Esophagus mucosa (tissue), 1 donor: ENCODE data around the gene CCDC85A. TPM values are rescaled to one million over a fixed set of nuclear protein-coding genes. Genes with fewer than 3 reads are reported as not detected.

ENCODE experiments used
- ATAC-seq: fragments of 200-7000 bp; cut with Tn5 transposase; one replicate; pipeline ENCODE4 v1.9.1; 2020
- total RNA-seq: library from RNA; stranded (reverse); gene quantifications from one replicate; pipeline ENCODE4 v1.2.4, GENCODE V29; 2023
- donor health status: DM: yes; HTN: yes; CAD: no.

The CCDC85A gene
- total RNA-seq, 1 donor from 2014 or later: 0.24 TPM

DNA sequence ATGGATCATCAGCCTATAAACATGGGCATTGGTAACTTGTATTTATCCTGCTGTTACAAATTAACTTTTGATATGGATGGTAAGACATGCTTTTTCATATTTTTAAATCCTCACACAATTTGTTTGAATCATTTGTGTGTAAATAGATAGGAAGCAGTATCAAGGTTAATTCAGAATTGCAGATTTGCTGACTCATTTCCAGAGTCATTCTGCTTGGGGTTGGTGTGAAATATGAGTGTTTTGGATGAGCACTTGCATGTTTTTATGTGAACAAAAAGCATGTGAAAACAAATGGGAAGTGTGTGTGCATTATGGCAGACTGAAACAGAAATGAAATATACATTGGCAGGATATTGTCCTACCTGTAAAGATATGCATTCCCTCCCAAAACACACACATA is 11.8 kb downstream of the CCDC85A start:
- no peak for ATAC-seq

DNA sequence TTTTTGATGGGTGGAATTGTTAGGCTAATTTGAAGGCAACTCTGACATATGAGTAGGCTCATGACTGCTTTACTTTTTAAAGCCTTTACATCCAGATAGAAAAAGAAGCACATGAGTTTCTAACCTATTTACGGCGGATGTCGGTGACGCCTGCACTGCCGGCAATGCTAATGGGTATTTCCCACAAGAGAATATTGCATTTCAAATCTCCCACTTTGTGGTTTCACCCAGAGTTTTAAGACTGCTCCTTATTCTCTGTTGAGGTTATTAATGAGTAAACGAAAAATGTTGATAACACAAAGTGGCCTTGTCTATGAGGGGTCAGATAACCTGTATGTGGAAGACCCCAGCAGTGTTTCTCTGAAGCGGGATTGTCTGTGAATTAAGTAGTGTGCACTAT is 14.0 kb downstream of the CCDC85A start:
- ATAC-seq: no peak

DNA sequence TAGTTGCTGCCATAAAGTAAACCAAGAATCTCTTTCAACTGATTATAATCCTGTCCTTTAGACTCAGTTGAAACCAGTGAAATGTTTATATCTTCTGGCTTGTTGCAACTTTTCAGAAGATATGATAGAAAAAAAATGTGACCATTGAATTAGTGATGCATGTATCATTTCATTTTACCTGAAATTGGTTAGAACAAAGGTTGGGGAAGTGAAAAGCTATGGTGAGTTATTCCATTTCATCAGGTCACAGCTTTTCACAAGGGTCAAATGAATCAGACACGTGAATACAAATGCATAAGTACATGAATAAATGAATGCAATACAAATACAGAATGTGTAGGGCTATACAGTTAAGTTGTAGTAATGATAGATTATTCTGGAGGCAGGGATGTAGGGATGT is 15.1 kb downstream of the CCDC85A start:
- no peak for ATAC-seq

DNA sequence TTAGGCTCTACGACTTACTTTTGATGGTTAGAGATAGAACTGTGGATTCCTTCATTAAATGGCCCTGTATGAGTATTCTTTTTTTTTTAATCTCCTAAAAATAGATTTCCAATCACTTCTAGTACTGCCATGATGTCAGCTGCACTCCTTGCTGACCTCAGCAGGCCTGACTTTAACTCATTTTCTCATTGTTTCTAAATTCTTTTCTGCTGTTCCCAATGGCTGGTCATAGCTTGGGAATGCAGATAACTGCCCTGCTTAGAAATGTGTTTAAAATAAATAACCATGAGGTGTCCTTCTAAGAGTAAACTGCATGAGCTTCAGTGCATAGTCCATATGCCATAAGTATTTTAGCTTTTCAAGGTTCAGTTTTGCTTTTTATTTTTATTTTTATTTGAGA is 15.7 kb downstream of the CCDC85A start:
- ATAC-seq: no peak

DNA sequence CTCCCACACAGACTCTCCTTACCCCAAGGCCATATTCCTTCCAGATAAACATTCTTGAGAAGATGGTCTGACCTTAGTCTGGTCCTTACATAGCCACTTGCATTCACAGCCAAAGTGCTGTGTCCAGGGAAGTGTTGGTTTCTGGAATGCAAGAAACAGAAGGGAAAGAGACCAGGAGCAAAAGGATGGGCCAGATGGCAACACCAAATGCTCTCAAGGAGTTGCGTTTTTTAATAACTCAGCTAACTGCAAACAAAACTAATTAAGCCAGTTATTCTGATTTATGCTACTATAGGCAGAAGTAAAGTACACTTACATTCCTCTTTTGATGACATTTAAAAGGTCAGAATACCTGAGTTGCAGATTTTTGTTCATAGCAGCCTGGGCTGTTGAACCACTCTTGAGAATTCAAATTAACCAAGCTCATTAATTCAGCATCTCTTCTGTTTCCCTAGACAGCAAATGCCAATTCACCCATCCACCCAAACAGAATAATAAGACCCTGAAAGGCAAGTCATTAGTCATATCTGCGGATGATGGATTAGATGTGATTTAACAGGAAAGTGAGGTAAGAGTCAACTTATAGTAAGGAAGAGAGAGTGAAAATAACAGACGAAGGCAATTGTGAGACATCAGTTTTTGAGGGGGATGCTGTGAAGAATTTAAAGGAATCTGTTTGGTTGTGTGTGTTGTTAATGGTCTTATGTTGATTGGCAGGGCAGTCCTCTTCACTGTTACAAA is 18.8 kb downstream of the CCDC85A start:
- ATAC-seq: no peak

DNA sequence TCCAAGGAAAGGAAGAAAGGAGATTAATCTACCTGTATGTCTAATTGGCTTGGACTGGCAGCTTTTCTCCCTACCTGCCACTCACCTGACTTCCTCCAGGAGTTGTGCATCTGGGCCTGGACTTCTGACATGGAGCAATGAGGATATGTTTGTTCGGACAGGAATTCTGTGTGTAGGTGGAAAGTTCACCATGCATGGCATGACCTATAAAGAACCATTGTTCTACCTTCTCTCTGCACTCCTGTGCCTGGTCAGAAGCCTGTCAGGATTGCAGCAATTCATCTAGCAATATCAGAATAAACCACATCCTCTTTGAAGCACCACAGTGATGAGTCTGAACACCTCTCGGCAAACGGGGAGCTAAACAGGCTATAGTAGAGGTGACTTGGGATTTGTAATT is 20.8 kb downstream of the CCDC85A start:
- ATAC-seq: no peak

DNA sequence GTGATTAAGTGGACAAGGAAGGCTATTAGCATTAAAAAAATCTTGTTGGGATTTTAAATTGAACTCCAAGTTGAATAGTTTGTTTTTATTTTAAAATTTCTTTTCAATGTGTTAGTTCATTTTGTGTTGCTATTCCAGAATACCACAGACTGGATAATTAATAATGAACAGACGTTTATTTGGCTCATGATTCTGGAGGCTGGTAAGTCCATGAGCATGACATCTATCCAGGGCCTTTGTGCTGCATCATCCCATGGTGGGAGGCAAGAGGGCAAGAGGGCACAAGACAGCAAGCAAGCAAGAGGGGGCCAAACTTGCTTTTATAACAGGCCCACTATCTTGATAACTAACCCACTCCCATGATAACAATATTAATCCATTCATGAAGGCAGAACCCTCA is 22.5 kb downstream of the CCDC85A start:
- no peak for ATAC-seq

DNA sequence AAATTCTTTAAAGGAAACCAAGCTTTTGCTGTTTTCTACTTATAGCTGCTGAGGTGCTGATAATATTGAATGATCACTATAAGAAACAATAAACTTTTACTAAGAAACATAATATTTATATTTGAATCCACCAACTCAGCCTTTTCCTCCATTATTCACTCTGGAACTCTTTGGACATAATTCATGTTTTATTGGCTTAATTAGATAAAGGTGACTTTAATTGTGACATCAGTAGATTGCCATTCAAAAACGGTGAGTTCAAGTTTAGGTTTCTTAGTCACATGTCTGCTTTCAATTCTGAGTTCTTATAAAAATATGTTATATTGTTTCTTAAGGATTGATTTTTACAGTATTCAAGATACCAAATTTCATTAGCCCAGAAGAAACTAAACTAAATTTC is 24.0 kb downstream of the CCDC85A start:
- no peak for ATAC-seq

DNA sequence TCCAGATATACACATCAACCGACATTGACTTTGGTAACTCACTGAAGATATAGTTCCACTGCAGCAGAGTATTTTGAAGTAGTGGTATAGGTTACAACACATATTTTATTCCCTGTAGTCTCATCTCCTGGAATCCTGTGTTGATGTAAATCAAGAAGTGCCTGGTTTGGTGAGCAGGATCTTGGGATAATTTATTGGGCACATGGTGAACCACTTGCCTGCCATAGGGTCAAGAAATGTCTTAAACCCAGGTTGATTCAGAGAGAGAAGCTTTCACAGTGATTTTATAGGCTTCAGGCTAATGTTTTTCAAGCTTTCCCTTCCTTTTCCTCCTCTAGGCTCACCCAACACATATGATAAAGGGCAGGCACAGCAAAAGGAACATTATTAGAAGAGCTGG is 24.6 kb downstream of the CCDC85A start:
- ATAC-seq: no peak

DNA sequence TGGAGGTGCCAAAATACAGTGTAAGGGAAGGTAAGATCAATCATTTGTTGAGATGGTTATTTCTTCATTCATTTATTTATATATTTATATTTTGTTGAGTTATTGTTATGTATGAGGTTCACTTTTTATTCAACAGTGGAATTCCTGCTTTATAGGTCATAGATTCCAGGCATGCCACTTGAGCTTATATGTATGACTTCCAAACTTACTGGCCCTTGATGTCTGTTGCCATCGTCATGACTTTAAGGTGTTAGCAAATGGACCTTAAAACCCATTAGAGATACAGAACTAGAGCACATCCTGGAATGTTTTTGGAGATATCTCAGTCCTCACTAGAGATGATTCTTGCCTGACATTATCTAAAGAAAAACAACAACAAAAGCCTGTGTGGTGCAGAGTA is 25.9 kb downstream of the CCDC85A start:
- no peak for ATAC-seq

DNA sequence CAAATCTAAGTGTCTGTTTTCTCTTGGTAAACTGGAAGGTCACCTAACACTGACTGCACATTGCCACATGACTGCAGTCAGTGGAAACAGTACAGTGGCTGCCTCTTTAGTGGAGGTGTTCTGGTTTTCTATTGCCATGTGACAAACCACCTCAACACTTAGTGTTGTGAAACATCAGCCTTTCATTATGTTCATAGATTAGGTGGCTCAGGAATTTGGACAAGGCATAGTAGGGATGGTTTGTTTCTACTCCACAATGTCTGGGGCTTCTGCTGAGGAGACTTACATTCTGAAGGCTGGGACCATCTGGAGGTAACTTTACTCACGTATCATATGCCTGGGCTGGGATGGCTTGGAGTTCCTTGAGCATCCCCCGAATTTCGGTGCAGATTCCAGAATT is 26.5 kb downstream of the CCDC85A start:
- no peak for ATAC-seq

DNA sequence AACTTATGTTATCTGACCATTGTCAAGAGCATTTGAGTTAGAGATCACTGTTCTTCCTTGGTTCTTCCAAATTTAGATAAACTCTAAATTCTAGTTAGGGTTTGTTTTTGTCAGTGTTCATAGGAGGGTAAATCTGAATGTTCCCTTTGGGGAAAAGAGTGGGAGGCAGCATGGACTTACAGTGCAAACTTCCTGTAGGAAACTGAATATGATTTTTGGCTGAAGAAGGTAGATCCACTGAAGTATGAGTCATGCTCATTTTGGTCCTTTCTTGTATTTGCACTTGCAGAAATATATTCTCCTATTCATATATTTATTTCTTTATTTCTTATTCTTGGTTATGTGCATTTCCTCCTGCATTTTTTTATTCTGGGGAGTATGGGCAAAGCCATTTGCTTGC is 27.3 kb downstream of the CCDC85A start:
- no peak for ATAC-seq

DNA sequence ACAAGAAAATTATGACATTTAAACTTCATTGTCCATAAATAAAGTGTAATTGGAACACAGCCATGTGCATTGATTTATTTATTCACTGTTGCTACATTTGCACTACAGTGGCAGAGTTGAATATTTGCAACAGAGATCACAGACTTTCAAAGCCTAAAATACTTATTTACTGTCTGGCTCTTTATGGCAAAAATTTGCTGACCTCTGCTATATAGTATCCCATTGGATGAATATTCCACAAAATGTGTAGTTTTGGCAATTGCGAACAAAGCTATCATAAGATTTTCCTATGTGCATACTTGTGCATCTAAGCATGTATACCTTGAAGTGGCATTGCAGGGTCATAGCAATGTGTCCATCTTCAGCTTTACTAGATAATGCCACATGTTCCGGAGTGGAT is 32.1 kb downstream of the CCDC85A start:
- no peak for ATAC-seq

DNA sequence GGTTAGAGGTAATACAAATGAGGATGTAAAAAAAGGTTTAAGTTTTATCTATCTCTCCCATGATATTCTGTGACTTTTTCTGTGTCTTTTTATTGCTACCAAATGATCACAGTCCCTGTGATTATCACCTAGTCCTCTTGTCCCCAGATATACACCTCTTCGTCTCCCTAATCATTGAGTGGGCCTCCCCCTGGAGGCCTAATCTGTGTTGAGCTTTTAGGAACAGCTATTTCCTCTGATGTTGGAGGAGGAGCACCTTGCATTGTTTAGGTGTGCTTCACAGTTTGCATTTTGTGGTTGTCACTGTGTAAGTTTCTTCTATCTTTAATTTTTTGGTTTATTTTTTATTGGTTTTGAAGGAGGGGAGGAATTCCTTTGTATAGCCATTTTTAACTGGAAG is 33.3 kb downstream of the CCDC85A start:
- no peak for ATAC-seq

DNA sequence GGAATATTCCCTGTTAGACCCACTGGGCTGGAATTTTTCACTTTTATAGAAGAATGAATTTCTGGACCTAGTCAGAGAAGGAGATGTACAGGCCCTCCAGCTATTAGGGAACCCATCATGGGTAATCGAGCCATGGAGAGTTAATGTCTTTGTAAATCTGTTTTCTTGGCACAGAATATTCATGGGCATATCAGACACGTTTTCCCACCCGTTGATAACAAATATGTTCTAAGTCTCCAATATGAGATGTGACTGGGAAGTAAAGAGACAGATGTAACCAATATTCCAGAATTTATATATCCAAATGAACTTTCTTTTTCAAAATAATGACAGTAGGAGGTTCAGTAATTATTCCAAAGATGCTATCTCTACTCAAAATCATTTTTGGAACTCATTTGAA is 38.7 kb downstream of the CCDC85A start:
- ATAC-seq: no peak

DNA sequence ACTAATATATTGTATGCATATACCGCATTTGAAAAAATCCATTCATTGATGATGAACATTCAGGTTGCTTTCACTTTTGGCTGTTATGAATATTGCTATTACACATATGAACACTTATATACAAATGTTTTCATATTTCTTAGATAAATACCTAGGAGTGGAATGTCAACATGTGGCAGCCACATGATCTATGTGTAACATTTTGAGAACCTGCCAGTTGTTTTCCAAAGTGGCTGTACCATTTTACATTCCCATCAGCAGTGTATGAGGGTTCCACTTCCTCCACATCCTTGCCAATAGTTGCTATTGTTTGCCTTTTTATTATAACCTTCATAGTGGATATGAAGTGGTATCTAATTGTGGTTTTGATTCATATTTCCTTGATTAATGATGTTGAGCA is 40.5 kb downstream of the CCDC85A start:
- no peak for ATAC-seq

DNA sequence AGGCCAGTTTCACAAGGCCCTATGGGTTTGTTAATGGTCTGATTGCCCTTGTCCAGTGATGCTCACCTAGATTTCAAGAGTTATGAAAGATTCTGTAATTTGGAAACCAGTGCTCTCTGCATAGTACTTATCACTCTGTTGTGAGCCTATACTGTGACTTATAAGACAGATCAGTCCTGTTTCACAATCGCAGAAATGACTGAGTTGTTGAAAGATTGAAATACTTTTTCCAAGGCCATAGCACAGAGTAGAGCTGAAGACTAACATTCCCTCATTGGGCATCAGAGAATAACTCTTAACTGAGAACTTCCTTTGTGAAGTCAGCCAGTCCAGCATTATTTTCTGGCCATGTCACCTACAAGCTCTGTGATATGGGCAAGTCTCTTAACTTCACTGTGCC is 44.0 kb downstream of the CCDC85A start:
- ATAC-seq: no peak

DNA sequence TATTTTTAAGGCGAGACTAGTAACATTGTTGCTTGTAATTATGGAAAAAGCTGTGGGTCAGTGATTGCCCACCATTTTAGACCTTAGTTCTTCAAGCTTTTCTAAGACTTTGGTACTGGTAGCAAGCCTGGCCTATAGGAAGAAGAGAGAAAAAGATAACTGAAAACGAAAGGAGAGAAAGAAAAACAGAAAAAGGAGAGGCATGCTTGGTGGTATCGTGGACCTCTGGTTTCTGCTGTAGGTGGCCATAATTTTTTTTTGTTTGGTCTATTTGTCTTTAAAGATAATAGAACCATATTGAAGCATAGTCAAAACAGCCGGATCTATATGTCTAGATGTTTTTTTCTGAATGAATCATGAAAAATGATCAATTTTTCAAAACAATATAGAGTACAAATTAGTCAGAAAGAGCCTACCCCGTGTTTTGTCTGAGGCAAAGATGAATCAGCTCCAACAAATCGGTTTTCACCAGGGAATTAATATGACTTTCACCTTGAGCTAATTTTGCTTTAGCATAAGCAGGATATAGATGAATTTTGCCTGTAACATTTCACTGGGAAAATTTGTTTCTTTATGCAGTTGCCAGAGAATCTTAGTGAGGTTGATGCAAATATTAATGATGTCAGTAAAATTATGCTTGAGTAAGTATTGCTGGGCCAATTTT is 45.7 kb downstream of the CCDC85A start:
- no peak for ATAC-seq

DNA sequence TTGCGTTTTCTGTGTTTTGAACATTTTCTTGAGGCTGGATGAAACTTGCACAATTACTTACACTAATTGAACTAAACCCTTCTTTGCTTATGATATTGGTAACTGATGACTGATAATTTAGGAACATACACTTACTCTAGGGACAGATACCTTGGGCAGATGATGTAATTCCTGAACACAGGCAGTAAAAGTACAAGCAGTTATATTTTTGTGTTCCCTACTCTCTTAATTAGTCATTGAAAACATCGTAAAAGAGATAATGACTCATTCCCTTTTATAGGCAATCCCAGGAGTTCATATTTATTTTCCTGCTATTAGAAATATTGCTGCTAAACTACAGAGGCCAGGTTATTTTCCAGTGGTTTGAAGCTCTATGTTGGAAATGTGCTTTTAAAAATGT is 46.4 kb downstream of the CCDC85A start:
- no peak for ATAC-seq

DNA sequence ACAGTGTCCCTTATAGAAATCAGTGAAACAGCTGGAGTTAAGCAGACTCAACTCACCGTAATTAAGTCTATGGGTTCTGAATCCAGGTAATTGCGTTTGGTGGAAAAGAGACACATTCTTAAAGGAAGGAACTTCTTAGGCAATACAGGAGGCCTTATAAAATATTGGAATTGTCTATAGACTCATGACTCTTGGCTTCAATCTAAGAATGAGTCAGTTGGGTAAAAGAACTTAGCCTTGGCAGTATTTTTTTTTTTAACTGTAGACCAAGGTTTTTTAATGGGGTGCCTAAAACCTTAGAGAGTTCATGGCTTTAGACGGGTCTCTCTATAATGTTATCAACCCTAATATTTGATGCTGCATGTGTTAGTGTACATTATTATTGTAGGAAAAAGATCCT is 47.6 kb downstream of the CCDC85A start:
- no peak for ATAC-seq

DNA sequence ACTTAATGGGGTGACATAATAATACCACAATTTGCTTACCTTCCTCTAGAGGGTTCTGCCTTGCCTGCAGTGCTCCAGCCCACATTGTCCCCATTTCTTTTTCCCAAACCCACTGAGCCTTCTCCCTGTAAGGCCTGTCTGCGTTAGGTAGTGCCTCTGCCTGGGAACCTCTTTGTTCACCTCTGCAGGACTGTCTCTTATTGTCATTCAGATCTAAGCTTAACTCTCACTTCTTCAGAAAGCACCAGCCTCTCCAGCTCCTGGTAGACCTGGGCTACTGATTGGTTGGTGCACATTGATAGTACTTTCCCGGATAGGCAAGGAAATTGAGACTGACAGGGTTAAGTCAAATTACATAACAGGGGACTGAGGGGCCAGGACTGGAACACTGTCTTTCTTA is 49.1 kb downstream of the CCDC85A start:
- no peak for ATAC-seq

DNA sequence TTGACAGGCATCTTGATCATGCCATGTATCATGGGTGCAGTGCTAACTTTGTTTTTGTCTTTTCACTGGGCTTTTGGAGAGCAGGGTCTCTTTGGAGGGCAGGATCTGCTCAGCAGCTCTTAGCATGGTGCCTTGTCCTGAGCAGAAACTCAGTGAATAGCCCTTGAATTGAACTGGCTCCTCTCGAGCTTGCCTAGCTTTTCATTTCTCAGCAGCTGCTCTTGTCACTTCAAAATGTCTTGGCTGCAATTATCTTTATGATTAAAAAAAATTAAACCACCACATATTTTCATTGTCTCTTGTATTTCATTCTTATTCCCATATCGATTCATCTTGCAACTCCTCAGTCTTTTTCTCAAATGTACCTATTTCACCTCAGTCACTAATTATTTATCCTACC is 50.5 kb downstream of the CCDC85A start:
- no peak for ATAC-seq

DNA sequence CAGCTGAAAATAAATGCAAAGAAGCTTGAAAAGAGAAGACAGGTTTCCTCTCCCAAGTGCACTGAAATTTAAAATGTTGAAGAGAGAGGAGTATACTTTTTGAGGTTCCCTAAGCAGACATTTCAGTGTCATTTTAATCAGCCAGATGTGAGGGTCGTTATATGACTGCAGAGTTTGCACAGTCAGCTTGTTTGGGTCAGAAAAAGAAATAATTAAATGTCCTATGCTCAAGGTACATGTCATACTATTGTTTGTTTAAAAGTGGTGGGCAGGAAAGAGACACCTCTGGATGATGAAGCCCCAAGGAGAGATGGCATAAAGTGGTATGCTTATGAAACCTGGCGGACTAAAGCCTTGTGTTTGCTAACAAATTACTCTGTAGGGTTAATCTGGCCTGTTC is 55.2 kb downstream of the CCDC85A start:
- no peak for ATAC-seq

DNA sequence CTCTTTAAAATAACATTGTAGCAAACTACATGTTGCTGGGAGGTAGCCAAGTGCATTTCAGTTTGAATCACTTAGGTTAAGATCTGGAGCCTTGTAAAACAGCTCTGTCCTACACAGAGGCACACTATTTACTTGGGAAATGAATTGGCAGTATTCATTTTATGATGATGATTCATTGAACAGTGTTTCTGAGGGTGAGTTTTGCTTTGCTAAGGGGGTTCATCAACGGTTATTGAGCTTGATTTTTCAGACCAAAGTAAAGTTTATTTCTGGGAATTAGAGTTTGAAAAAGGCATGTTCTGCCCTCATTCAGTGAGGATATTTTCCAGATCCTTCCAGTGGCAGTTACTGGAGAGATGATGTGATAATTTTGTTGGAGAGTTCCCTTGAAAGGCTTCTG is 55.6 kb downstream of the CCDC85A start:
- ATAC-seq: no peak

DNA sequence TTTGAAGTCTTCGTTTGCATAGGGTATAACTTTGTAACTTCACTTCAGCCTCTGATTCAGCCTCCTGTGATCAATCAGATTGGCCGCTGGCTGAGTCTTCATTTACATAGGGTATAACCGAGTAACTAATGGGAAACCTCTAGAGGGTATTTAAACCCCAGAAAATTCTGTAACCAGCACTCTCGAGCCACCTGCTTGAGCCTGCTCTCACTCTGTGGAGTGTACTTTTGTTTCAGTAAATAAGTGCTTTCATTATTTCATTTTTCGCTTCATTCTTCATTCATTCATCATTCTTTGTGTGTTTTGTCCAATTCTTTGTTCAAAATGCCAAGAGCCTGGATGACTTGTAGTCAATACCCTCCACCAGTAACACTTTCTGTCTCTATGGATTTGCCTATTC is 56.4 kb downstream of the CCDC85A start:
- no peak for ATAC-seq
